ENCODE measurements around the gene CHMP2A.
A peak's percentile ranks its signal among the peaks of the same experiment; 100 is the strongest.

Gene CHMP2A

DNA sequence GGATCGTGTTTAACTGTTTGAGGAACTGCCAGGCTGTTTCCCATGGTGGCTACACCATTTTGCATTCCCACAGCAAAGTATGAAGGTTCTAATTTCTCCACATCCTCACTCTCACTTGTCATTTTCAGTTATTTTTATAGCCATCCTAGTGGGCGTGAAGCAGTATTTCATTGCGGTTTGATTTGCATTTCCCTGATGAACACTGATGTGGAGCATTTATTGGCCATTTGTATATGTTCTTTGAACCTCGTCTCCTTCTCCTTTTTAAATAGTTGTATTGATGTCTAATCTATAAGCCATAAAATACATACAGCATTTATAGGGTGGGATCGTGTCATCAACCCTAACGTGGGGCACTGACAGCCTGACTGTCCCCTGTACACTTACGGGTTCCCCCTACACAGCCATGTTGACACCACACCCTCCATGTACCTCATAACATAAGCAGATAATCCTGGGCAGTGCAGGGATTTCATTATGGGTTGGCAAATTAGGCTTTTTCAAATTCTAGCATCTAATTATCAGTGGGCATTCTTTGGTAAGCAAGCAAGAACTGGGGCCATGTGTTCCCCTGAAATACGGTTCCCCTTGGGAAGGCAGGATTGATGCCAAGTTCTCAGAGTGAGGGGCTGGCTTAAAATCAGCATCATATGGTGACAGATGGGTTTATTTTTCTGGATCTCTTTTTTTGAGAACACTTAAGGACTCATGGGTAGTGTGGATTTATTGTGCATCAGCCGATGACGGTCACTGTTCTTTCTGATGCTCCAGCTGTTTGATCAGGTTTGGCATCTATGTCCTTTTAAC lies 23.7 kb downstream of the CHMP2A start:
- Histone ChIP-seq H3F3A (ENCODE audit: low read depth) (no peaks in the 10 kb centered on the region; the same call in 1 of the 2 replicates), H3K9me2 (replicated peaks; ENCODE audit: low read depth, low read length) (no peaks in the 10 kb centered on the region), H3K4me2 (ENCODE audit: low read depth, low read length, poor library complexity, severe bottlenecking) (peak overlapping the region; percentile 35), H4K20me1 (ENCODE audit: insufficient read depth, low read length, poor library complexity, severe bottlenecking) (no peaks in the 10 kb centered on the region), H3K4me3 (ENCODE audit: low read length, poor library complexity, severe bottlenecking) (no peak overlapping the region), H3K27me3 (ENCODE audit: insufficient read depth, low read length, poor library complexity, severe bottlenecking) (no peaks in the 10 kb centered on the region), H2AFZ (ENCODE audit: low read length) (no peak overlapping the region), H3K9ac (ENCODE audit: low read depth, low read length, poor library complexity, severe bottlenecking) (no peak overlapping the region), H3K4me1 (ENCODE audit: insufficient read depth, low read length, poor library complexity, severe bottlenecking) (peaks cover 12% of the 10 kb centered on the region), H3K36me3 (ENCODE audit: insufficient read depth, low read length) (no peaks in the 10 kb centered on the region), H3K79me2 (ENCODE audit: insufficient read depth, low read length) (no peaks in the 10 kb centered on the region), H3K9me3 (ENCODE audit: insufficient read depth, low read depth, low read length) (no peaks in the 10 kb centered on the region)
- no peak for TF ChIP-seq EZH2phosphoT487 (IDR thresholded peaks at IDR 0.05; ENCODE audit: borderline replicate concordance)
- TF ChIP-seq, protein P1, sequence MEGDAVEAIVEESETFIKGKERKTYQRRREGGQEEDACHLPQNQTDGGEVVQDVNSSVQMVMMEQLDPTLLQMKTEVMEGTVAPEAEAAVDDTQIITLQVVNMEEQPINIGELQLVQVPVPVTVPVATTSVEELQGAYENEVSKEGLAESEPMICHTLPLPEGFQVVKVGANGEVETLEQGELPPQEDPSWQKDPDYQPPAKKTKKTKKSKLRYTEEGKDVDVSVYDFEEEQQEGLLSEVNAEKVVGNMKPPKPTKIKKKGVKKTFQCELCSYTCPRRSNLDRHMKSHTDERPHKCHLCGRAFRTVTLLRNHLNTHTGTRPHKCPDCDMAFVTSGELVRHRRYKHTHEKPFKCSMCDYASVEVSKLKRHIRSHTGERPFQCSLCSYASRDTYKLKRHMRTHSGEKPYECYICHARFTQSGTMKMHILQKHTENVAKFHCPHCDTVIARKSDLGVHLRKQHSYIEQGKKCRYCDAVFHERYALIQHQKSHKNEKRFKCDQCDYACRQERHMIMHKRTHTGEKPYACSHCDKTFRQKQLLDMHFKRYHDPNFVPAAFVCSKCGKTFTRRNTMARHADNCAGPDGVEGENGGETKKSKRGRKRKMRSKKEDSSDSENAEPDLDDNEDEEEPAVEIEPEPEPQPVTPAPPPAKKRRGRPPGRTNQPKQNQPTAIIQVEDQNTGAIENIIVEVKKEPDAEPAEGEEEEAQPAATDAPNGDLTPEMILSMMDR (conservative IDR thresholded peaks at IDR 0.05; ENCODE audit: low read length), result no peak

DNA sequence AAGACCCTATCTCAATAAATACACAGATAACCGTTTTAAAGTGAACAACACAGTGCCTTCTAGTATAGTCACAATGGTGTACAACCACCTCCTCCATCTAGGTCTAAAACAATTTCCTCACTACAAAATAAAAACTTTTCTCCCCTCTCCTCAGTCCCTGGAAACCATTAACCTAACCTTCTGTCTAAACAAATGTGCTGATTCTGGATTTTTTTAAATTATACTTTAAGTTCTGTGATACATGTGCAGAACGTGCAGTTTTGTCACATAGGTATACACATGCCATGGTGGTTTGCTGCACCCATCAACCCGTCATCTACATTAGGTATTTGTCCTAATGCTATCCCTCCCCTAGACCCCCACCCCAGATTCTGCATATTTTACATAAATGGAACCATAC lies 25.5 kb downstream of the CHMP2A start:
- H3K36me3 ChIP-seq (ENCODE audit: insufficient read depth, low read length), result no peaks in the 10 kb centered on the region
- TF ChIP-seq EZH2phosphoT487 (IDR thresholded peaks at IDR 0.05; ENCODE audit: borderline replicate concordance), result no peak
- TF ChIP-seq, protein P1 (conservative IDR thresholded peaks at IDR 0.05; ENCODE audit: low read length), result no peak
- peaks cover 12% of the 10 kb centered on the region for H3K4me1 ChIP-seq (ENCODE audit: insufficient read depth, low read length, poor library complexity, severe bottlenecking)
- no peaks in the 10 kb centered on the region for H3K79me2 ChIP-seq (ENCODE audit: insufficient read depth, low read length)
- H2AFZ ChIP-seq (ENCODE audit: low read length), result no peak overlapping the region
- H3F3A ChIP-seq (ENCODE audit: low read depth), result no peaks in the 10 kb centered on the region
- no peaks in the 10 kb centered on the region for H4K20me1 ChIP-seq (ENCODE audit: insufficient read depth, low read length, poor library complexity, severe bottlenecking)
- H3K9ac ChIP-seq (ENCODE audit: low read depth, low read length, poor library complexity, severe bottlenecking), result no peak overlapping the region
- no peaks in the 10 kb centered on the region for H3K27me3 ChIP-seq (ENCODE audit: insufficient read depth, low read length, poor library complexity, severe bottlenecking)
- H3K9me2 ChIP-seq (replicated peaks; ENCODE audit: low read depth, low read length), result no peaks in the 10 kb centered on the region
- no peak overlapping the region for H3K4me3 ChIP-seq (ENCODE audit: low read length, poor library complexity, severe bottlenecking)
- H3K4me2 ChIP-seq (ENCODE audit: low read depth, low read length, poor library complexity, severe bottlenecking), result no peak overlapping the region
- H3K9me3 ChIP-seq (ENCODE audit: insufficient read depth, low read depth, low read length), result no peaks in the 10 kb centered on the region

DNA sequence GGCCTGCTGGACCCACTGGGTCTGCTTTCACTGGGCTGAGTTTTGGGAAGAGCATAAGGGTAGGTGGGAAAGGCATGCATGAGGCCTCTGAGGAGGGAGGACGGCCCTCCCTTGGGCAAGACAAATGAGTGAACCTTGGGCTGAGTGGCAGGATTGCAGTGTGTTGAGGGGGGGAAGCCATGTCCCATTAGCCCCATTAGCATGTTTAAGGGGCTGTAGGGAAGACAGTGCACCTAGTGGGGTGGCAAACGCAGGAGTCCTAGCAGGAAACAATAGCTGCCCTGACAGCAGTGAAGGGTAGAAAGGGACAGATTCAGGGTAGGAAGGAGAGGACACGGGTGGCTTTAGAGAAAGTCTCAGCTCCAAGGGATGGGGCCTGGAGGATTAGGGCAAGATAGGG lies 32.2 kb downstream of the CHMP2A start:
- TF ChIP-seq EZH2phosphoT487 (IDR thresholded peaks at IDR 0.05; ENCODE audit: borderline replicate concordance), result no peak
- TF ChIP-seq, protein P1 (conservative IDR thresholded peaks at IDR 0.05; ENCODE audit: low read length), result no peak
- Histone ChIP-seq H3K9me2 (replicated peaks; ENCODE audit: low read depth, low read length) (no peaks in the 10 kb centered on the region), H3K79me2 (ENCODE audit: insufficient read depth, low read length) (peaks cover 10% of the 10 kb centered on the region), H2AFZ (ENCODE audit: low read length) (no peak overlapping the region), H3K9ac (ENCODE audit: low read depth, low read length, poor library complexity, severe bottlenecking) (no peak overlapping the region), H3K9me3 (ENCODE audit: insufficient read depth, low read depth, low read length) (no peaks in the 10 kb centered on the region), H3F3A (ENCODE audit: low read depth) (no peaks in the 10 kb centered on the region), H3K4me3 (ENCODE audit: low read length, poor library complexity, severe bottlenecking) (no peak overlapping the region), H3K36me3 (ENCODE audit: insufficient read depth, low read length) (no peaks in the 10 kb centered on the region), H4K20me1 (ENCODE audit: insufficient read depth, low read length, poor library complexity, severe bottlenecking) (no peaks in the 10 kb centered on the region), H3K4me2 (ENCODE audit: low read depth, low read length, poor library complexity, severe bottlenecking) (no peak overlapping the region), H3K4me1 (ENCODE audit: insufficient read depth, low read length, poor library complexity, severe bottlenecking) (peaks cover 12% of the 10 kb centered on the region), H3K27me3 (ENCODE audit: insufficient read depth, low read length, poor library complexity, severe bottlenecking) (no peaks in the 10 kb centered on the region)

All from Loucy (cell line).